ENCODE results near the gene ASPG.

ASPG gene

GRCh38 chr14:104094709-104095425 is 9.4 kb downstream of the ASPG start:
- DNase-seq, result peak; percentile 59

GRCh38 chr14:104095426-104096310 is 10.2 kb downstream of the ASPG start:
- no peak for DNase-seq

- no peak for DNase-seq
These were observed 10.8 kb downstream of the ASPG start for GRCh38 chr14:104096318-104096717.

- peak; percentile 46 for DNase-seq
These were observed 11.5 kb downstream of the ASPG start for GRCh38 chr14:104096751-104097700.

GRCh38 chr14:104098272-104099095 is 13.0 kb downstream of the ASPG start:
- DNase-seq, result no peak

- DNase-seq, result no peak
These were observed 13.9 kb downstream of the ASPG start for GRCh38 chr14:104099096-104100041.

- DNase-seq, result no peak
These were observed 14.9 kb downstream of the ASPG start for GRCh38 chr14:104100171-104101085.

- no peak for DNase-seq
These were observed 15.7 kb downstream of the ASPG start for GRCh38 chr14:104101086-104101621.

GRCh38 chr14:104101651-104102281 is 16.3 kb downstream of the ASPG start:
- no peak for DNase-seq

GRCh38 chr14:104102282-104102914 is 16.9 kb downstream of the ASPG start:
- DNase-seq, result no peak

GRCh38 chr14:104103061-104103445 is 17.6 kb downstream of the ASPG start:
- no peak for DNase-seq

- DNase-seq, result no peak
These were observed 18.1 kb downstream of the ASPG start for GRCh38 chr14:104103446-104104075.

GRCh38 chr14:104104076-104104901 is 18.8 kb downstream of the ASPG start:
- DNase-seq, result no peak

- no peak for DNase-seq
These were observed 19.7 kb downstream of the ASPG start for GRCh38 chr14:104105071-104105821.

GRCh38 chr14:104105822-104106470 is 20.4 kb downstream of the ASPG start:
- no peak for DNase-seq
